Measurements from ENCODE around the gene PAK1.

- no peak for TF ChIP-seq CTCF (IDR thresholded peaks at IDR 0.05)
- TF ChIP-seq ZFX (IDR thresholded peaks at IDR 0.05; ENCODE audit: borderline replicate concordance), result no peak
Measured at GRCh38 chr11:77353131-77353530, 120.8 kb downstream of the PAK1 start.
